SK-N-SH (cell line): ENCODE measurements around the gene CRTC3. TPM values are rescaled to one million over a fixed set of nuclear protein-coding genes. Genes with fewer than 3 reads are reported as not detected.

Experiments used
- CTCF ChIA-PET: fragments of 300-600, 350-600 bp; formaldehyde crosslinking; extraction: SDS; loops from one replicate; lab custom pipeline; 2021; lab: Yijun Ruan, JAX
- POLR2A ChIA-PET: fragments of 350-600 bp; sonication (Branson Sonifier 250); formaldehyde crosslinking; extraction: SDS; loops from one replicate; lab custom pipeline; 2020; ENCODE audit warnings: antibody characterized with exemption, inconsistent platforms; lab: Yijun Ruan, JAX
- DNase-seq: peaks from one replicate; pipeline ENCODE4 v3.0.0; 2012
- H2AFZ ChIP-seq: fragments of 200-600 bp; sonication (generic); 2 replicates; pipeline ENCODE4 v1.8.1; 2016; ENCODE audit warnings: antibody characterized with exemption, mild to moderate bottlenecking, low read depth
- H3F3A ChIP-seq: fragments of 200-600 bp; sonication (generic); replicated peaks from 2 replicates; pipeline ENCODE3; 2016; ENCODE audit warnings: antibody characterized with exemption, mild to moderate bottlenecking; ENCODE audit not compliant: insufficient read depth
- H3K27ac ChIP-seq, 2 experiments: fragments of 200-500 bp in 1 of 2; fragments of 200-600 bp in 1 of 2; sonication (Bioruptor generic) in 1 of 2; sonication (generic), shearing (Covaris generic) in 1 of 2; 2 replicates each; pipeline versions ENCODE4 v1.5.1 to v1.6.1; 2014 to 2016; ENCODE audit warnings: low read depth in 2 of 2, inconsistent platforms in 1 of 2, low read length in 1 of 2, mild to moderate bottlenecking in 1 of 2, mixed read lengths in 1 of 2
- H3K27me3 ChIP-seq: fragments of 200-600 bp; sonication (generic), shearing (Covaris generic); 2 replicates; pipeline ENCODE4 v1.6.1; 2016; ENCODE audit warnings: mixed run types; ENCODE audit not compliant: insufficient read depth
- H3K36me3 ChIP-seq, 2 experiments: fragments of 200-500 bp in 1 of 2; fragments of 200-600 bp in 1 of 2; sonication (Bioruptor generic) in 1 of 2; sonication (generic) in 1 of 2; replicated peaks in 1 of 2; 2 replicates each; pipeline versions ENCODE3 to v1.5.1; 2014 to 2016; ENCODE audit warnings: low read length in 1 of 2, mild to moderate bottlenecking in 1 of 2; ENCODE audit not compliant: insufficient read depth in 2 of 2, control insufficient read depth in 1 of 2
- H3K4me1 ChIP-seq, 2 experiments: fragments of 200-500 bp in 1 of 2; fragments of 200-600 bp in 1 of 2; sonication (Bioruptor generic) in 1 of 2; sonication (generic), shearing (Covaris generic) in 1 of 2; 2 replicates each; pipeline versions ENCODE4 v1.5.1 to v1.6.1; 2014 to 2016; ENCODE audit warnings: low read depth in 1 of 2, low read length in 1 of 2, mixed run types in 1 of 2; ENCODE audit not compliant: insufficient read depth in 2 of 2, control insufficient read depth in 1 of 2
- H3K4me2 ChIP-seq: fragments of 200-600 bp; sonication (generic), shearing (Covaris generic); 2 replicates; pipeline ENCODE4 v1.6.1; 2017; ENCODE audit warnings: mixed run types
- H3K4me3 ChIP-seq, 2 experiments: fragments of 200-500 bp in 1 of 2; fragments of 200-600 bp in 1 of 2; sonication (Bioruptor generic) in 1 of 2; sonication (generic), shearing (Covaris generic) in 1 of 2; 2 replicates each; pipeline versions ENCODE4 v1.5.1 to v1.8.1; 2014 to 2016; ENCODE audit warnings: low read depth in 2 of 2, inconsistent platforms in 1 of 2, low read length in 1 of 2, mild to moderate bottlenecking in 1 of 2, mixed read lengths in 1 of 2, moderate library complexity in 1 of 2
- H3K79me2 ChIP-seq: fragments of 200-600 bp; sonication (generic); 2 replicates; pipeline ENCODE4 v1.8.1; 2017; ENCODE audit warnings: mild to moderate bottlenecking; ENCODE audit not compliant: insufficient read depth
- H3K9ac ChIP-seq: fragments of 200-600 bp; sonication (generic); 2 replicates; pipeline ENCODE4 v1.6.1; 2017; ENCODE audit warnings: mixed run types
- H3K9me2 ChIP-seq: fragments of 200-600 bp; sonication (generic); 2 replicates; pipeline ENCODE4 v1.6.1; 2017; ENCODE audit warnings: mixed run types
- H3K9me3 ChIP-seq: fragments of 200-600 bp; sonication (generic); 2 replicates; pipeline ENCODE4 v1.6.1; 2017; ENCODE audit warnings: mixed run types, mild to moderate bottlenecking, moderate library complexity
- H4K20me1 ChIP-seq: fragments of 200-600 bp; sonication (generic); 2 replicates; pipeline ENCODE4 v1.6.1; 2017; ENCODE audit warnings: mild to moderate bottlenecking, mixed run types; ENCODE audit not compliant: insufficient read depth
- ELF1 ChIP-seq: IDR thresholded peaks from 2 replicates; pipeline ENCODE4 v1.4.0; 2012
- EP300 ChIP-seq, 2 experiments: IDR thresholded peaks; 2 replicates each; pipeline versions ENCODE4 v1.4.0 to v1.6.1; 2012; ENCODE audit warnings: borderline replicate concordance in 1 of 2, low read depth in 1 of 2, low read length in 1 of 2
- GABPA ChIP-seq: IDR thresholded peaks from 2 replicates; pipeline ENCODE4 v1.4.0; 2012; ENCODE audit warnings: low read depth, mild to moderate bottlenecking
- NFIC ChIP-seq: IDR thresholded peaks from 2 replicates; pipeline ENCODE4 v1.4.0; 2012; ENCODE audit warnings: borderline replicate concordance
- RFX5 ChIP-seq: IDR thresholded peaks from 2 replicates; pipeline ENCODE4 v1.6.1; 2012; ENCODE audit warnings: mild to moderate bottlenecking, improper control_type of control experiment, low read length
- SIN3A ChIP-seq: IDR thresholded peaks from 2 replicates; pipeline ENCODE4 v1.6.1; 2012; ENCODE audit warnings: low read depth, mild to moderate bottlenecking, low read length, moderate library complexity, borderline replicate concordance
- WGBS: methylation state at CpG from one replicate; pipeline ENCODE4 v1.1.6; 2017; ENCODE audit warnings: low lambda C conversion rate; 5-methylcytosine and 5-hydroxymethylcytosine counted together
- polyA plus RNA-seq, 3 experiments: library from polyadenylated mRNA; depleted of rRNA; stranded (reverse); fragments of >200 nt; gene quantifications; 2 replicates each; pipeline ENCODE4 v1.2.3, GENCODE V29; 2012
- TF ChIP-seq, protein P1 (sequence below): IDR thresholded peaks from 2 replicates; pipeline ENCODE4 v1.6.1; 2012; ENCODE audit warnings: mild to moderate bottlenecking, low read depth, low read length, moderate library complexity
- TF ChIP-seq, protein P2 (sequence below): IDR thresholded peaks from 2 replicates; pipeline ENCODE4; 2012

The CRTC3 gene
- polyA plus RNA-seq, 1 of the 3 experiments (the other 2 are of a cell fraction) = 16.7 TPM

DNA sequence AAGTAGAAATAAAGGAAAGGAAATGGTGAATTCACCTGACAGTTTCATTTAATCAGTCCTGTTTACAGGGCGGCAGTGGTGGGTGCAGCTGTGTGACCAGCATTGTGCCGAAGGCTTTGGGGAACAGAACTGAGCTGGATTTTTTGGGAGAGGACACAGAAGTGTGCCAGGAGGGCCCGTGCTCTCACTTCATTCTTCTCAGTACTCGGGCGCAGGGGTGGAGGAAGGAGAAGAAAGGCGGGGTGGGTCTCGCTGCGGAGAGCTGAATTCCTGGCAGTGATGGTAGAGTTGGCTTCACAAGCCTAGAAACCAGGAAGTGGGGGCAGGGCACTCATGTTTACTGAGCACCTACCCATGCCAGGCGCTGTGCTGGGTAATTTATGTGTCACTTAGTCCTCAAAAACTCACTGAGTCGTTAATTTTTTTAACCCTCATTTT is 64.6 kb downstream of the CRTC3 start:
- 77% methylated on average over 10 of the region's 10 CpGs for WGBS
- POLR2A ChIA-PET = no interaction called here
- no peak overlapping the region for H3K9ac ChIP-seq
- CTCF ChIA-PET = interaction anchor here (0.5 kb wide), 1 partner anchor 362 kb away, joined by 3 read pairs; no protein-coding TSS in a partner anchor
- 0 out of 2 replicates have a peak, but pooled peaks cover 2% of the 10 kb centered on the region for H4K20me1 ChIP-seq
- no peaks in the 10 kb centered on the region for H3K9me2 ChIP-seq
- H3K9me3 ChIP-seq = no peaks in the 10 kb centered on the region
- no peak overlapping the region for H3K4me2 ChIP-seq
- TF ChIP-seq, protein P1, sequence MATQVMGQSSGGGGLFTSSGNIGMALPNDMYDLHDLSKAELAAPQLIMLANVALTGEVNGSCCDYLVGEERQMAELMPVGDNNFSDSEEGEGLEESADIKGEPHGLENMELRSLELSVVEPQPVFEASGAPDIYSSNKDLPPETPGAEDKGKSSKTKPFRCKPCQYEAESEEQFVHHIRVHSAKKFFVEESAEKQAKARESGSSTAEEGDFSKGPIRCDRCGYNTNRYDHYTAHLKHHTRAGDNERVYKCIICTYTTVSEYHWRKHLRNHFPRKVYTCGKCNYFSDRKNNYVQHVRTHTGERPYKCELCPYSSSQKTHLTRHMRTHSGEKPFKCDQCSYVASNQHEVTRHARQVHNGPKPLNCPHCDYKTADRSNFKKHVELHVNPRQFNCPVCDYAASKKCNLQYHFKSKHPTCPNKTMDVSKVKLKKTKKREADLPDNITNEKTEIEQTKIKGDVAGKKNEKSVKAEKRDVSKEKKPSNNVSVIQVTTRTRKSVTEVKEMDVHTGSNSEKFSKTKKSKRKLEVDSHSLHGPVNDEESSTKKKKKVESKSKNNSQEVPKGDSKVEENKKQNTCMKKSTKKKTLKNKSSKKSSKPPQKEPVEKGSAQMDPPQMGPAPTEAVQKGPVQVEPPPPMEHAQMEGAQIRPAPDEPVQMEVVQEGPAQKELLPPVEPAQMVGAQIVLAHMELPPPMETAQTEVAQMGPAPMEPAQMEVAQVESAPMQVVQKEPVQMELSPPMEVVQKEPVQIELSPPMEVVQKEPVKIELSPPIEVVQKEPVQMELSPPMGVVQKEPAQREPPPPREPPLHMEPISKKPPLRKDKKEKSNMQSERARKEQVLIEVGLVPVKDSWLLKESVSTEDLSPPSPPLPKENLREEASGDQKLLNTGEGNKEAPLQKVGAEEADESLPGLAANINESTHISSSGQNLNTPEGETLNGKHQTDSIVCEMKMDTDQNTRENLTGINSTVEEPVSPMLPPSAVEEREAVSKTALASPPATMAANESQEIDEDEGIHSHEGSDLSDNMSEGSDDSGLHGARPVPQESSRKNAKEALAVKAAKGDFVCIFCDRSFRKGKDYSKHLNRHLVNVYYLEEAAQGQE = no peak
- no peak for DNase-seq
- H3K27me3 ChIP-seq = no peaks in the 10 kb centered on the region
- peaks cover 7 to 12% of the 10 kb centered on the region in 2 experiments; a peak in 2 of 4 replicates for H3K4me1 ChIP-seq
- no peak overlapping the region for H3K4me3 ChIP-seq
- no peaks in the 10 kb centered on the region for H3F3A ChIP-seq
- H2AFZ ChIP-seq = no peak overlapping the region
- peaks cover 5 to 8% of the 10 kb centered on the region in 2 experiments for H3K36me3 ChIP-seq
- no peak overlapping the region for H3K27ac ChIP-seq
- H3K79me2 ChIP-seq = peaks cover 13% of the 10 kb centered on the region

DNA sequence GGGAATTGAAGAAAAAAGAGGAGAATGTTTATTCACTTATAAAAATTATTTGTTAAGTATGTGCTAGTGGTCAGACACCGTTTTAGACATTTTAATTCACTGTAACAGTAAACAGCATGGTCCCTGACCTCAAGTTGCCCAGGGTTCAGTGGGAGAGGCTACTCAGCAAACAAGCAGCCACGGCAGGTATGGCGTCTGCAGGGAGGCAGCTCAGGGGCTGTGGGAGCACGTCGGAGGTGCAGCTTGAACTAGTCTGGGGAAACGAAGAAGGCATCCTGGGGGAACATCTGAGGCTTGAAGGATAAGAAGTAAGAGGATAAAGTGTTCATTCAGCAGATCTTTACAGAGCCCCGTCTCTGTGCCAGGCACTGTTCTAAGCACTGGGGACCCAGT is 66.0 kb downstream of the CRTC3 start:
- POLR2A ChIA-PET = no interaction called here
- H3K36me3 ChIP-seq = peaks cover 8 to 11% of the 10 kb centered on the region in 2 experiments
- peaks cover 7 to 12% of the 10 kb centered on the region in 2 experiments; a peak in 2 of 4 replicates for H3K4me1 ChIP-seq
- no peaks in the 10 kb centered on the region for H3F3A ChIP-seq
- H3K9me2 ChIP-seq = no peaks in the 10 kb centered on the region
- 90% methylated on average over 7 of the region's 7 CpGs for WGBS
- CTCF ChIA-PET = no interaction called here
- H3K79me2 ChIP-seq = peaks cover 13% of the 10 kb centered on the region
- no peak overlapping the region for H3K27ac ChIP-seq
- H2AFZ ChIP-seq = no peak overlapping the region
- no peak overlapping the region for H3K4me2 ChIP-seq
- 0 out of 2 replicates have a peak, but pooled peaks cover 2% of the 10 kb centered on the region for H4K20me1 ChIP-seq
- DNase-seq = no peak
- no peaks in the 10 kb centered on the region for H3K27me3 ChIP-seq
- H3K9me3 ChIP-seq = no peaks in the 10 kb centered on the region
- TF ChIP-seq GABPA (no peak), ELF1 (no peak), NFIC (no peak), RFX5 (no peak), SIN3A (no peak), EP300 (IDR thresholded peaks at IDR 0.05; ENCODE audit: borderline replicate concordance in 1 of 2, low read depth in 1 of 2, low read length in 1 of 2) (no peak)
- TF ChIP-seq, protein P2, sequence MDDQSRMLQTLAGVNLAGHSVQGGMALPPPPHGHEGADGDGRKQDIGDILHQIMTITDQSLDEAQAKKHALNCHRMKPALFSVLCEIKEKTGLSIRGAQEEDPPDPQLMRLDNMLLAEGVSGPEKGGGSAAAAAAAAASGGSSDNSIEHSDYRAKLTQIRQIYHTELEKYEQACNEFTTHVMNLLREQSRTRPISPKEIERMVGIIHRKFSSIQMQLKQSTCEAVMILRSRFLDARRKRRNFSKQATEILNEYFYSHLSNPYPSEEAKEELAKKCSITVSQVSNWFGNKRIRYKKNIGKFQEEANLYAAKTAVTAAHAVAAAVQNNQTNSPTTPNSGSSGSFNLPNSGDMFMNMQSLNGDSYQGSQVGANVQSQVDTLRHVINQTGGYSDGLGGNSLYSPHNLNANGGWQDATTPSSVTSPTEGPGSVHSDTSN = no peak
- H3K4me3 ChIP-seq = no peak overlapping the region
- H3K9ac ChIP-seq = no peak overlapping the region
